DND-41 (cell line): ENCODE data around the gene CD69.

Source experiments
- EZH2 ChIP-seq: IDR thresholded peaks from 3 replicates; pipeline ENCODE4 v1.6.1; 2012; ENCODE audit warnings: borderline replicate concordance, low read depth, mild to moderate bottlenecking, moderate library complexity, low read length, inconsistent platforms; ENCODE audit not compliant: severe bottlenecking
- TF ChIP-seq, protein P1 (sequence below): IDR thresholded peaks from 2 replicates; pipeline ENCODE4 v1.5.1; 2012; ENCODE audit warnings: borderline replicate concordance, low read length, moderate library complexity, mild to moderate bottlenecking; ENCODE audit not compliant: poor library complexity, severe bottlenecking; ENCODE audit errors: extremely low read depth

DNA sequence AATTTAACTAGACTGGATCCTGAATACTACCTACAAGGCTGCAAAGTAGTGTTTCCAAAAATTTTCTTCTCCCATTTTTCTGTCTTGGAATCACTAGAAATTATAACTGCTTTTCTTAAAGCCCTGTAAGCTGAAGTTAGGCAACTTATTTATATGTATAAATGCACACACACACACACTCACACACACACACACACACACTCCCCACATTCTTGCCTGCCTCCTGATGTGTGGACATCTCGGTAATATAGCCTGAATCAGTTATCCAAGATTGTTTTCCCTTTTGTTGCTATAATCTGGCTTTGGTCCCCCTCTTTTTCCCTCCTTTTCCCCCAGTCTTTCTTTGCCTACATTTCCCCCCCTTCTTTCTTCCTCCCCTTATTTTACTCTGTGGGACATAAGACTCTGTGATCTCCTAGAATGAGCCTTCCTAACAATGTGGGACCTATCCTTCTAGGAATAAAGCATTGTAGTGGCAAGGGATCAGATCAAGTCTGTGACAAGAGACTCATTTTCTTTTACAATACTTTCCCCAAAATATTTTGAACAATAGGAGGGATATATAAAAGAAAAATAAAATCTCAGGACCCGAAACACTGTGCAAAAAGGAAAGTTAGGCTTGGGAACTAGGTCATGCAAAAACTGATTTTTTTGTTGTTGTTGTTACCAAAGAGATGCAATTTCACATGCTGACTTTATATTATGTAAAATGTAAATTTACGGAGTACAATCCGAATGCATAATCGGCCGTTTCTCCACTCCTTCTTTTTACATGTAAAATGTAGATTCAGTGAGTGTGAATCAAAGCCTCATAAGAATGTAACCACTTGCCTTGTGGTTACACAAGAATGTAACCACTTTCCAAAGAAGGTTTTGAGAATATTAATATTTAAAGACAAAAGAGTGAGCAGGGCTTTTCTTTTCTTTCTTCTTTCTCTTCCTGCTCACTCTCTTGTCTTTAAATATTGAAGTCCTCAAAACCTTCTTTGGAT, 26.3 kb upstream of the CD69 start:
- TF ChIP-seq, protein P1, sequence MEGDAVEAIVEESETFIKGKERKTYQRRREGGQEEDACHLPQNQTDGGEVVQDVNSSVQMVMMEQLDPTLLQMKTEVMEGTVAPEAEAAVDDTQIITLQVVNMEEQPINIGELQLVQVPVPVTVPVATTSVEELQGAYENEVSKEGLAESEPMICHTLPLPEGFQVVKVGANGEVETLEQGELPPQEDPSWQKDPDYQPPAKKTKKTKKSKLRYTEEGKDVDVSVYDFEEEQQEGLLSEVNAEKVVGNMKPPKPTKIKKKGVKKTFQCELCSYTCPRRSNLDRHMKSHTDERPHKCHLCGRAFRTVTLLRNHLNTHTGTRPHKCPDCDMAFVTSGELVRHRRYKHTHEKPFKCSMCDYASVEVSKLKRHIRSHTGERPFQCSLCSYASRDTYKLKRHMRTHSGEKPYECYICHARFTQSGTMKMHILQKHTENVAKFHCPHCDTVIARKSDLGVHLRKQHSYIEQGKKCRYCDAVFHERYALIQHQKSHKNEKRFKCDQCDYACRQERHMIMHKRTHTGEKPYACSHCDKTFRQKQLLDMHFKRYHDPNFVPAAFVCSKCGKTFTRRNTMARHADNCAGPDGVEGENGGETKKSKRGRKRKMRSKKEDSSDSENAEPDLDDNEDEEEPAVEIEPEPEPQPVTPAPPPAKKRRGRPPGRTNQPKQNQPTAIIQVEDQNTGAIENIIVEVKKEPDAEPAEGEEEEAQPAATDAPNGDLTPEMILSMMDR, result no peak
- TF ChIP-seq EZH2, result no peak
